ENCODE data around the gene PNO1.
A peak's percentile ranks its signal among the peaks of the same experiment; 100 is the strongest.

The PNO1 gene

GRCh38 chr2:68178954-68179627 is 21.4 kb downstream of the PNO1 start:
- ChIA-PET CTCF (interaction anchor here (0.6 to 1.9 kb wide), 4 partner anchors 17 to 94 kb away, joined by 3 to 7 read pairs (median 5); no protein-coding TSS in a partner anchor), POLR2A (interaction anchor here (0.6 kb wide), 1 partner anchor 527 kb away, joined by 3 read pairs; no protein-coding TSS in a partner anchor)
- H3K36me3 ChIP-seq (ENCODE audit: control insufficient read depth in 2 of 2, insufficient read depth in 1 of 2, low read length in 2 of 2): peaks cover 27 to 68% of the 10 kb centered on the region in 2 experiments

GRCh38 chr2:68182902-68183301 is 25.2 kb downstream of the PNO1 start:
- no peak for TF ChIP-seq ZNF354C (tag by site-specific recombination; IDR thresholded peaks at IDR 0.05; ENCODE audit: borderline replicate concordance, low read depth)
- TF ChIP-seq ZNF48 (tag by site-specific recombination; IDR thresholded peaks at IDR 0.05): no peak
- no peak for TF ChIP-seq ZBTB8A (tag by site-specific recombination; IDR thresholded peaks at IDR 0.05)
- TF ChIP-seq ZNF280D (tag by site-specific recombination; IDR thresholded peaks at IDR 0.05): no peak
- TF ChIP-seq GLI2 (tag by site-specific recombination; IDR thresholded peaks at IDR 0.05; ENCODE audit: borderline replicate concordance, low read depth): no peak
- POLR2A ChIA-PET: interaction anchor here (0.6 kb wide), 1 partner anchor 57 kb away, joined by 3 read pairs; no protein-coding TSS in a partner anchor
- Histone ChIP-seq H3K9me3 (ENCODE audit: control insufficient read depth, insufficient read depth, low read depth, low read length) (no peaks in the 10 kb centered on the region), H3K36me3 (ENCODE audit: control insufficient read depth in 2 of 2, insufficient read depth in 1 of 2, low read length in 2 of 2) (peaks cover 10 to 40% of the 10 kb centered on the region in 2 experiments), H3K4me1 (ENCODE audit: control insufficient read depth, insufficient read depth, low read length) (peaks cover 5% of the 10 kb centered on the region; the same call in 1 of the 2 replicates), H3K27ac (ENCODE audit: extremely low read depth, low read depth, low read length) (no peak overlapping the region), H3K4me3 (ENCODE audit: low read depth, low read length) (no peak overlapping the region)
- CTCF ChIA-PET: interaction anchor here (4.4 kb wide), 1 partner anchor 13 kb away, joined by 45 read pairs; no protein-coding TSS in a partner anchor

More at GRCh38 chr2:68178954-68179627, 21.4 kb downstream of the PNO1 start:
- TF ChIP-seq ZNF624 (tag by site-specific recombination; IDR thresholded peaks at IDR 0.05) (no peak), ZNF362 (tag by site-specific recombination; IDR thresholded peaks at IDR 0.05) (0 out of 2 replicates have a peak, but pooled peaks have one; percentile 38), ZBTB17 (tag by site-specific recombination; IDR thresholded peaks at IDR 0.05) (0 out of 2 replicates have a peak, but pooled peaks have one; percentile 18)
- no peaks in the 10 kb centered on the region for H3K9me3 ChIP-seq (ENCODE audit: control insufficient read depth, insufficient read depth, low read depth, low read length)
- H3K4me1 ChIP-seq (ENCODE audit: control insufficient read depth, insufficient read depth, low read length): no peaks in the 10 kb centered on the region
- no peak overlapping the region for H3K4me3 ChIP-seq (ENCODE audit: low read depth, low read length)
- H3K27ac ChIP-seq (ENCODE audit: extremely low read depth, low read depth, low read length): no peak overlapping the region

- Histone ChIP-seq H3K36me3 (ENCODE audit: control insufficient read depth in 2 of 2, insufficient read depth in 1 of 2, low read length in 2 of 2) (peaks cover 7 to 22% of the 10 kb centered on the region in 2 experiments), H3K9me3 (ENCODE audit: control insufficient read depth, insufficient read depth, low read depth, low read length) (no peaks in the 10 kb centered on the region), H3K4me3 (ENCODE audit: low read depth, low read length) (no peak overlapping the region), H3K4me1 (ENCODE audit: control insufficient read depth, insufficient read depth, low read length) (peaks cover 5% of the 10 kb centered on the region), H3K27ac (ENCODE audit: extremely low read depth, low read depth, low read length) (no peak overlapping the region)
- CTCF ChIA-PET: interaction anchor here (0.6 to 4.4 kb wide), 18 partner anchors 8 to 841 kb away, joined by 3 to 45 read pairs (median 4); no protein-coding TSS in a partner anchor
- POLR2A ChIA-PET: no interaction called here
- TF ChIP-seq KLF16 (tag by site-specific recombination; IDR thresholded peaks at IDR 0.05): no peak
- TF ChIP-seq ZNF16 (tag by site-specific recombination; IDR thresholded peaks at IDR 0.05; ENCODE audit: low read depth): no peak
Observed at GRCh38 chr2:68185541-68186164, 28.0 kb downstream of the PNO1 start.

- Histone ChIP-seq H3K4me1 (ENCODE audit: control insufficient read depth, insufficient read depth, low read length) (peaks cover 5% of the 10 kb centered on the region), H3K36me3 (ENCODE audit: control insufficient read depth in 2 of 2, insufficient read depth in 1 of 2, low read length in 2 of 2) (peaks cover 3 to 18% of the 10 kb centered on the region in 2 experiments), H3K27ac (ENCODE audit: extremely low read depth, low read depth, low read length) (no peak overlapping the region), H3K9me3 (ENCODE audit: control insufficient read depth, insufficient read depth, low read depth, low read length) (no peaks in the 10 kb centered on the region), H3K4me3 (ENCODE audit: low read depth, low read length) (no peak overlapping the region)
- CTCF ChIA-PET: interaction anchor here (1.5 to 4.4 kb wide), 3 partner anchors 8 to 254 kb away, joined by 4 to 45 read pairs (median 15); no protein-coding TSS in a partner anchor
- POLR2A ChIA-PET: no interaction called here
- no peak for TF ChIP-seq ZNF350 (tag by site-specific recombination; IDR thresholded peaks at IDR 0.05)
- TF ChIP-seq ZNF398 (tag by site-specific recombination; IDR thresholded peaks at IDR 0.05): no peak
- no peak for TF ChIP-seq ZNF747 (tag by site-specific recombination; IDR thresholded peaks at IDR 0.05)
- TF ChIP-seq PRDM1 (tag by site-specific recombination; IDR thresholded peaks at IDR 0.05): no peak
- no peak for TF ChIP-seq ZSCAN18 (tag by site-specific recombination; IDR thresholded peaks at IDR 0.05)
Observed at GRCh38 chr2:68187329-68187728, 29.6 kb downstream of the PNO1 start.
